Cerebellar cortex (tissue), 1 donor: ENCODE measurements around the gene GPR137.
"Not testable (repeated sequence)": the region's sequence is repeated elsewhere in the genome, so short reads cannot be mapped to it uniquely, and the experiment has no call there.

Experiments used
- DNase-seq: peaks from one replicate; pipeline ENCODE4 v3.0.0-alpha.2; 2015; ENCODE audit warnings: low spot score

GPR137 gene

GRCh38 chr11:64304316-64305072 lies 18.8 kb downstream of the GPR137 start:
- DNase-seq, result peak; percentile 96

DNA sequence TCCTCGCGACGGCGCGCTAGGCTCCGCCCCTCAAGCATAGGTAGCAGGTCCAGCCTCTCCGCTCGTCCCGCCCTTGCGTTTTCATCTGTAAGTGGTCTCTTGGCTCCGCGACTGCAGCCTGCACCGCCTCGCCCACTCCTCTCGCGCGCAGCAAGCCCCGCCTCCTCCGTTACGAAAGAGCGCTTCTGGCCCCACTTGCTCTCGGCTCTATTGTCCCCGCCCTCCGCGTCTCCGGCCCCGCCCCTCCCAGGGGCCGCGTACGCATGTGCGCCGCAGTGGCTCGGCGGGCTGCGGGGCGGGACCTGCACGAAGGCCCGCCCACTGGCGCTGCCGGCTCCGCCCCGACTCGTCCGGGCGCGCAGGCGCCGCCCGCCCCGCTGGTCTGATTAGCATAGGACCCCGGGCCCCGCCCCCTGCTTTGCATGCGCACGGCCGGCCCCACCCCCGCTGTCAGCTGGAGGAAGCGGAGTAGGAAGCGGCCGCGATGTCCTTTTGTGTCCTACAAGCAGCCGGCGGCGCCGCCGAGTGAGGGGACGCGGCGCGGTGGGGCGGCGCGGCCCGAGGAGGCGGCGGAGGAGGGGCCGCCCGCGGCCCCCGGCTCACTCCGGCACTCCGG lies 19.5 kb downstream of the GPR137 start, which contains the start of gene ESRRA:
Gene ESRRA, plus strand, starts transcription at position 450 of the 616 bp plus-strand sequence. CDS start 1,656 bp downstream, outside the sequence.
- peak; percentile 98 for DNase-seq

- peak; percentile 68 for DNase-seq
These were observed 20.3 kb downstream of the GPR137 start for GRCh38 chr11:64305691-64306562.

GRCh38 chr11:64306563-64306875 lies 20.9 kb downstream of the GPR137 start:
- DNase-seq, result no peak

DNA sequence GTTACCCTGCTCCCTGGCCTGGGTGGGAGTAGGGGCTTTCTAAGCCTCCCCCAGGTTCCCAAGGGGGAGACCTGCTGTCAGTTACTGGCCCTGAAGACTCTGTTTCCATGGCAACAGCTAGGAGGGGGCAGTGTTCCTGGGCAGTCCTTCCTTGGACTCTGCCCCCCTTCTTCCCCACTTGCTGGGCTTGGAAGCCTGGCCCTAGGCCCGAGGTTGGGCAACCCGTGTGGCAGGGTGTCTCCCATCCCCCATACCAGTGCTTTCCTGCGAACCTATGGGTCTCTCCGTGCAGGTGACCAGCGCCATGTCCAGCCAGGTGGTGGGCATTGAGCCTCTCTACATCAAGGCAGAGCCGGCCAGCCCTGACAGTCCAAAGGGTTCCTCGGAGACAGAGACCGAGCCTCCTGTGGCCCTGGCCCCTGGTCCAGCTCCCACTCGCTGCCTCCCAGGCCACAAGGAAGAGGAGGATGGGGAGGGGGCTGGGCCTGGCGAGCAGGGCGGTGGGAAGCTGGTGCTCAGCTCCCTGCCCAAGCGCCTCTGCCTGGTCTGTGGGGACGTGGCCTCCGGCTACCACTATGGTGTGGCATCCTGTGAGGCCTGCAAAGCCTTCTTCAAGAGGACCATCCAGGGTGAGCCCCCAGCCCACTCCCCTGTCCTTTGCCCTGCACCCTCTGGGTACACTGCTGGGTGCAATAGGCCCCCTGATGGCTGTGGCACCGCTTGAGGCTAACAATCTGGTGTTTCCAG lies 21.4 kb downstream of the GPR137 start:
- DNase-seq, result no peak

DNA sequence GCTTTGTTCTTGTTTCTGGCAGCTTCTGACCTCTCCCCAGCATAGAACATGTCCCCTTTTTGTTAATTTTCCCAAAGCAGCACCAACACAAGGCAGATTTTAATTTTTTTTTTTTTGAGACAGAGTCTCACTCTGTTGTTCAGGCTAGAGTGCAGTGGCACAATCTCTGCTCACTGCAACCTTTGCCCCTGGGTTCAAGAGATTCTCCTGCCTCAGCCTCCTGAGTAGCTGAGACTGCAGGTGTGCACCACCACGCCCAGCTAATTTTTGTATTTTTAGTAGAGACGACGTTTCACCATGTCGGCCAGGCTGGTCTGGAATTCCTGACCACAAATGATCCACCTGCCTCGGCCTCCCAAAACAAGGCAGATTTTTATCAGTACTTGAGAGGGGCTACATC lies 22.1 kb downstream of the GPR137 start:
- not testable (repeated sequence) for DNase-seq

- no peak for DNase-seq
These were observed 27.3 kb downstream of the GPR137 start for GRCh38 chr11:64312947-64313346.

DNA sequence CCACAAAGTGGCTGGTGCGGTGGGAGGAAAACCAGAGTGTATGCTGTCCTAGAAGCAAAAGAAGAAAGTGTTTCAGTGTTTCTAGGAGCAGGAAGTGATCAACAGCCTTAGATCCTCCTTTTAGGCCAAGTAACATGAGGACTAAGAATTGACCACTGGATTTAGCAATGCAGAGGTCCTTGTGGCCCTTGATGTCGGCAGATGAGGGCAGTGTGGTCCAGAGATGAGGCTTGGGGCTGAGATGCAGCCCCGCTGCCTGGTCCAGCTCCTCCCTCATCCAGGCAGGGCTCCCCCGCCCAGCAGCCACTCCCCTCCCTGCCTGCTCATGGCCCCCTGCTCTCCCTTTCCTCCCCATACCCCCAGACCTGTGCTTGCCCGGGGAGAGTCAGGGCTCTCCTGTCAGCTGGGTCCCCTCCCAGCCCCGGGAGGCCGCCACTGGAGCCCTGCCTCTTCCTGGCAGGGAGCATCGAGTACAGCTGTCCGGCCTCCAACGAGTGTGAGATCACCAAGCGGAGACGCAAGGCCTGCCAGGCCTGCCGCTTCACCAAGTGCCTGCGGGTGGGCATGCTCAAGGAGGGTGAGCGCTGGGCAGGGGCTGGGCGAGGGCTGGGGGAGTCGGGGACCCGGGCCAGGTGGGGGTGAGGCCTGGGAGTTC lies 28.0 kb downstream of the GPR137 start:
- no peak for DNase-seq

GRCh38 chr11:64314146-64314804 lies 28.6 kb downstream of the GPR137 start:
- DNase-seq, result no peak

DNA sequence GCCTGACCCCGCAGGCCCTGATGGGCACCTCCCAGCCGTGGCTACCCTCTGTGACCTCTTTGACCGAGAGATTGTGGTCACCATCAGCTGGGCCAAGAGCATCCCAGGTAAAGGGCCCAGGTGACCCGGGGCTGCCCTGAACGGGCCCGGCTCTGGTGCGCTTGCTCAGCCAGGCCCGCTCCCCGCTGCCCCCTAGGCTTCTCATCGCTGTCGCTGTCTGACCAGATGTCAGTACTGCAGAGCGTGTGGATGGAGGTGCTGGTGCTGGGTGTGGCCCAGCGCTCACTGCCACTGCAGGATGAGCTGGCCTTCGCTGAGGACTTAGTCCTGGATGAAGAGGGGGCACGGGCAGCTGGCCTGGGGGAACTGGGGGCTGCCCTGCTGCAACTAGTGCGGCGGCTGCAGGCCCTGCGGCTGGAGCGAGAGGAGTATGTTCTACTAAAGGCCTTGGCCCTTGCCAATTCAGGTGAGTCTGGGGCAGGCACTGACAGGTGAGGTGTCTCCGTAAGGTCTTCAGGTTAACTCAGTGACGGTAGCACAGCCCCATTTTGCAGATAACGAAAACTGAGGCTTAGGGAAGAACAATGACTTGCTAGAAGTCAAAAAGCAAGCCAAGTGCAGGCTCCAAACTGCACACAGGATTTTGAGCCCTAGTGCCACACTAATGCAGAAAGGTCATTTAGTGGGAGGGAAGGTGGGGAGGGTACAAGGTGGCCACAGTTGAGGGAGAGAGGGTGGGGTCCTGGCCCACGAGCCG lies 29.3 kb downstream of the GPR137 start:
- no peak for DNase-seq

DNA sequence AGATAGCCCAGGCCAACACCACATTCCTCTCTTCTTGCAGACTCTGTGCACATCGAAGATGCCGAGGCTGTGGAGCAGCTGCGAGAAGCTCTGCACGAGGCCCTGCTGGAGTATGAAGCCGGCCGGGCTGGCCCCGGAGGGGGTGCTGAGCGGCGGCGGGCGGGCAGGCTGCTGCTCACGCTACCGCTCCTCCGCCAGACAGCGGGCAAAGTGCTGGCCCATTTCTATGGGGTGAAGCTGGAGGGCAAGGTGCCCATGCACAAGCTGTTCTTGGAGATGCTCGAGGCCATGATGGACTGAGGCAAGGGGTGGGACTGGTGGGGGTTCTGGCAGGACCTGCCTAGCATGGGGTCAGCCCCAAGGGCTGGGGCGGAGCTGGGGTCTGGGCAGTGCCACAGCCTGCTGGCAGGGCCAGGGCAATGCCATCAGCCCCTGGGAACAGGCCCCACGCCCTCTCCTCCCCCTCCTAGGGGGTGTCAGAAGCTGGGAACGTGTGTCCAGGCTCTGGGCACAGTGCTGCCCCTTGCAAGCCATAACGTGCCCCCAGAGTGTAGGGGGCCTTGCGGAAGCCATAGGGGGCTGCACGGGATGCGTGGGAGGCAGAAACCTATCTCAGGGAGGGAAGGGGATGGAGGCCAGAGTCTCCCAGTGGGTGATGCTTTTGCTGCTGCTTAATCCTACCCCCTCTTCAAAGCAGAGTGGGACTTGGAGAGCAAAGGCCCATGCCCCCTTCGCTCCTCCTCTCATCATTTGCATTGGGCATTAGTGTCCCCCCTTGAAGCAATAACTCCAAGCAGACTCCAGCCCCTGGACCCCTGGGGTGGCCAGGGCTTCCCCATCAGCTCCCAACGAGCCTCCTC lies 30.2 kb downstream of the GPR137 start:
- DNase-seq, result not testable (repeated sequence)

DNA sequence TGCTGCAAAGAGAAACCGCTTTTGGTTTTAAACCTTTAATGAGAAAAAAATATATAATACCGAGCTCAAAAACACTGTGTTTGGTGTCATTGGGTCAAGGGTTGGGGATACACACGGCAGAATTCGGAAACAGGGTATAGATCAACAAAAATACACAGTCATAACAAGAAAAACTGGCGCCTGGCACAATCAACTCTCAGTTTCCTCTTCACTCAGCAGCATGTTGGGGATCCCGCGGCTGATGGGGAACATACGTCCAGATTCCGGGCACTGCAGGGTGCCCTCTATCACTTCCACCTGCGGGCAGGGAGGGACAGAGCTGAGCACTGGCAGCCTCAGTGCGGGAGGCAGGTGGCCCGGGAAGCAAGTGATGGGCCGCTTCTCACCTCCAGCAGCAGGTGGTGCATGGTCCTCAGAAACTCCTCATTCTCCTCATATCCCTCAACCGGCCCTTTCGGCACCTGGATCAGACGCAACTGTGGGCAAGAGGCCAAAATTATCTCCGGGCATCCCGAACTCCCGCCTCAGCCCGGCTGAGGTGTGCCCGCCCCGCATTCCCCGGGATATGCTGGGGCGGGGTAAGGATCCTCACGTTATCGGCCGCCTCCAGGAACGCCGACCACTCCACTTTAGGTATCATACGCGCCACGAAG lies 31.1 kb downstream of the GPR137 start:
- peak; percentile 53 for DNase-seq

DNA sequence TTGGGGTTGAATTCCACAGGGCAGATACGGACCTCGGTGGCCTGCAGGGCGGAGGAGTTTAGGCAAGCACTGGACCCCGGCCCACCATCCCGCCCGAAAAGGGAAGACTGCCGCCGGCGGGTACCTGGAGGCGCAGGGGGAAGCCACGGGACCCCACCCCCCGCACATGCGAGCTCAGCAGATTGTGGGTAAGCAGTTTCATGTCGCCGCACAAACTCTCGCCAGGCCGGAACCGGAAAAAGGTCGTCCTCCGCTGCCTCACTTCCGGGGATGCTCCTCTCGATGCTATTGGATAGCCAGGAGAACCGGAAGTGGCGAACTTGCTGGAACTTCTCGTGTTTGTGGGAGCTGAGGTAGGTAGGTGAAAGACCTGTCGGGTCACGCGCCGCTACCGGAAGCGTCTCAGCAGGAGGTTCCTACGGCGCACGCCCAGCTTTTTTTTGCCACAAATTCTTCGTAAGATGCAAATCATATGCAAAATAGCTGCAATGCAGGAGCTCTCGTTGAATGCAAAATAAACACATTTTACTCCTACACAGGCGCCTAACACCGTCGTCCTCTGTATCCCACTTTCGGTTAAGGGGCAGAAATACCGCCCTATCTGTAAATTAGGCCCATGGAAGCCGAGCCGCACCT lies 31.8 kb downstream of the GPR137 start, which contains the start of gene TRMT112:
Gene TRMT112, minus strand, starts transcription at position 235 of the 636 bp plus-strand sequence. Its CDS starts 33 bp downstream, at position 202.
- DNase-seq, result peak; percentile 99

DNA sequence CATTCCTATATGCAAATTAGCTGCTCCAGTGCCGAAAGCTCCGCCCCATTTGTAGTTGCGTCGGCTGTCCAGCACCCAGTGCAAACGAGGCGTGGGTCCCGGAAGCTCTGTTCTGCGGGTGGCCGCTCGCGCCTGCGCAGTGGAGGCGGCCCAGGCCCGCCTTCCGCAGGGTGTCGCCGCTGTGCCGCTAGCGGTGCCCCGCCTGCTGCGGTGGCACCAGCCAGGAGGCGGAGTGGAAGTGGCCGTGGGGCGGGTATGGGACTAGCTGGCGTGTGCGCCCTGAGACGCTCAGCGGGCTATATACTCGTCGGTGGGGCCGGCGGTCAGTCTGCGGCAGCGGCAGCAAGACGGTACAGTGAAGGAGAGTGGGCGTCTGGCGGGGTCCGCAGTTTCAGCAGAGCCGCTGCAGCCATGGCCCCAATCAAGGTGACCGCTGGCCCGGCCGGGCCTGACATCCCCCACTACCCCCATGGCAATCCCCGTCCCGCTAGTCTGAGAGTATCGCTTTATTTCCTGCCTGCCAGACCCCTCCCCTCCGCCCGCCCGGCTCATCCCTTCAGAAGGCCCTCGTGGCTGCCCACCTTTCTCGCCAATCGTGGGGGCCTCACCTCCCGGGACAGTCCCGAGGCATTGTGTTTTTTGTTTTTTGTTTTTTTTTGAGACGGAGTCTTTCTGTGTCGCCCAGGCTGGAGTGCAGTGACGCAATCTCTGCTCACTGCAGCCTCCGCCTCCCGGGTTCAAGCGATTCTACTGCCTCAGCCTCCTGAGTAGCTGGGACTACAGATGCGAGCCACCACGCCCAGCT lies 32.5 kb downstream of the GPR137 start, which contains the start of gene PRDX5:
Gene PRDX5, plus strand, starts transcription at position 161 of the 805 bp plus-strand sequence. Its CDS starts 95 bp downstream, at position 256.
- DNase-seq, result peak; percentile 97

- DNase-seq, result no peak
These were observed 33.4 kb downstream of the GPR137 start for GRCh38 chr11:64318766-64319761.

DNA sequence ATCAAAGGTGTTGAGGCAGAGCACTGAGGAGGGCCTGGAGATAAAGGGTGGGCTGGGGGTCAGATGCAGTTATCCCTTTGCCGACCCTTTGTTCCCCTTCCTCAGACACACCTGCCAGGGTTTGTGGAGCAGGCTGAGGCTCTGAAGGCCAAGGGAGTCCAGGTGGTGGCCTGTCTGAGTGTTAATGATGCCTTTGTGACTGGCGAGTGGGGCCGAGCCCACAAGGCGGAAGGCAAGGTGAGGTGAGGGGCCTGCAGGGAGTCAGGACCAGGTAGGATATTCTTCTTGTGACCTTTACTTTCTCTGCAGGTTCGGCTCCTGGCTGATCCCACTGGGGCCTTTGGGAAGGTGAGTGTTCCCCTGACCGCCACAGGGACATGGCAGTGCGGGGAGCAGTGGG lies 34.9 kb downstream of the GPR137 start:
- DNase-seq, result no peak
